Uterus (tissue), 4 donors: ENCODE results near the gene XYLB. TPM values are rescaled to one million over a fixed set of nuclear protein-coding genes. Genes with fewer than 3 reads are reported as not detected.

Source experiments
- DNase-seq, 2 donors: peaks; one replicate each; pipeline ENCODE4 v3.0.0-alpha.2; 2019 to 2020
- H3K27ac ChIP-seq, 2 donors: fragments of 200-600 bp; sonication (generic); 1 replicate in 1 of 2; 2 replicates in 1 of 2; pipeline ENCODE4 v1.5.1; 2016 to 2018
- H3K27me3 ChIP-seq, 2 donors: fragments of 200-600 bp; sonication (generic); one replicate each; pipeline ENCODE4 v1.5.1; 2018 to 2019; ENCODE audit warnings: control low read depth in 1 of 2
- H3K36me3 ChIP-seq, 2 donors: fragments of 200-600 bp; sonication (generic); one replicate each; pipeline ENCODE4 v1.5.1; 2019; ENCODE audit warnings: control low read depth in 1 of 2
- H3K4me1 ChIP-seq, 2 donors: fragments of 200-600 bp; sonication (generic); one replicate each; pipeline ENCODE4 v1.5.1; 2018 to 2019; ENCODE audit warnings: control low read depth in 1 of 2
- H3K4me3 ChIP-seq, 2 donors: fragments of 200-600 bp; sonication (generic); 1 replicate in 1 of 2; 2 replicates in 1 of 2; pipeline ENCODE4 v1.5.1; 2018 to 2019; ENCODE audit warnings: mild to moderate bottlenecking in 1 of 2
- H3K9me3 ChIP-seq, 2 donors: fragments of 200-600 bp; sonication (generic); one replicate each; pipeline ENCODE4 v1.5.1; 2019; ENCODE audit warnings: control low read depth in 1 of 2
- POLR2A ChIP-seq, 2 donors: fragments of 450-650 bp; IDR thresholded peaks; one replicate each; pipeline ENCODE4 v1.6.1; 2016; ENCODE audit warnings: antibody characterized with exemption in 2 of 2, mild to moderate bottlenecking in 1 of 2, moderate library complexity in 1 of 2
- intact Hi-C: fragments of 100-400 bp; cut with DNase I; formaldehyde crosslinking; loops from one replicate; pipeline ENCODE4 v1.15.1; 2023; ENCODE audit warnings: low total_unique reads
- total RNA-seq, 4 donors: library from RNA; depleted of rRNA in 3 of 4; stranded (reverse); fragments of >200 nt in 3 of 4; gene quantifications; one replicate each; pipeline versions ENCODE4 v1.1.0 to v1.2.4, GENCODE V29; 2014 to 2023
- TF ChIP-seq, protein P1 (sequence below), 4 experiments: fragments of 200-600 bp in 2 of 4; fragments of 450-650 bp in 2 of 4; sonication (generic) in 2 of 4; IDR thresholded peaks; one replicate each; pipeline ENCODE4 v1.5.1; 2016 to 2019; ENCODE audit warnings: antibody characterized with exemption in 4 of 4, mild to moderate bottlenecking in 2 of 4, moderate library complexity in 1 of 4
- donor health status: DM: yes; HTN: yes; CAD: no.

Gene XYLB
- total RNA-seq, 4 donors from 2014 or later: 0.26 to 12.7 (median 6.5) TPM

DNA sequence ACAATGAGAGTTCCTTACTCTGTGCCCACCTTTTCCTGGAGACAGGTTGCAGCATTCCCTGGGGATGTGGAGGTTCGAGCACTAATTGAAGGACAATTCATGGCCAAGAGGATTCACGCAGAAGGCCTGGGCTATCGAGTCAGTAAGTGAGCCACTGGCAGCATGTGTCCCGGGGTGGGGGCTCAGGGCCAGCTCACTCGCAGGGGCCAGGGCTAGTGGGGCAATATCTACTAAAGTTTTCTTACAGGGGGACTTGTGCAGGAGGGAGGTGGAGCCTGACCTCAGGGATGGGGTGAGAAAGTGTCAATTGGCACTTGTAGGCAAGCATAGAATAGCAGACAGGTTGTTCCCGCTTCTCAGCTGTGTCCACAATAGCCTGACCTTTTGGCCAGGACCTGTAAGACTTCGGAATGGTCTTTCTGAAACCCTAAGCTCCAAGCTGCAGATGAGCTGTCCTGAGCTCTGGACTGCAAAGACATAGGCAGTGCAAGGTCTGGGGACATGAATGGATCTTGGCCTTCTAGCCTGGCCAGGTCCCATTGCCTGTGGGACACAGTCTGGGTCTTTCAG, 32.7 kb downstream of the XYLB start:
- no peak for DNase-seq
- Histone ChIP-seq H3K9me3 (no peaks in the 10 kb centered on the region), H3K36me3 (no peaks in the 10 kb centered on the region), H3K27me3 (no peaks in the 10 kb centered on the region), H3K4me3 (no peak overlapping the region), H3K27ac (no peak overlapping the region), H3K4me1 (no peaks in the 10 kb centered on the region)
- TF ChIP-seq, protein P1, sequence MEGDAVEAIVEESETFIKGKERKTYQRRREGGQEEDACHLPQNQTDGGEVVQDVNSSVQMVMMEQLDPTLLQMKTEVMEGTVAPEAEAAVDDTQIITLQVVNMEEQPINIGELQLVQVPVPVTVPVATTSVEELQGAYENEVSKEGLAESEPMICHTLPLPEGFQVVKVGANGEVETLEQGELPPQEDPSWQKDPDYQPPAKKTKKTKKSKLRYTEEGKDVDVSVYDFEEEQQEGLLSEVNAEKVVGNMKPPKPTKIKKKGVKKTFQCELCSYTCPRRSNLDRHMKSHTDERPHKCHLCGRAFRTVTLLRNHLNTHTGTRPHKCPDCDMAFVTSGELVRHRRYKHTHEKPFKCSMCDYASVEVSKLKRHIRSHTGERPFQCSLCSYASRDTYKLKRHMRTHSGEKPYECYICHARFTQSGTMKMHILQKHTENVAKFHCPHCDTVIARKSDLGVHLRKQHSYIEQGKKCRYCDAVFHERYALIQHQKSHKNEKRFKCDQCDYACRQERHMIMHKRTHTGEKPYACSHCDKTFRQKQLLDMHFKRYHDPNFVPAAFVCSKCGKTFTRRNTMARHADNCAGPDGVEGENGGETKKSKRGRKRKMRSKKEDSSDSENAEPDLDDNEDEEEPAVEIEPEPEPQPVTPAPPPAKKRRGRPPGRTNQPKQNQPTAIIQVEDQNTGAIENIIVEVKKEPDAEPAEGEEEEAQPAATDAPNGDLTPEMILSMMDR (IDR thresholded peaks at IDR 0.05): no peak
- no peak for TF ChIP-seq POLR2A (IDR thresholded peaks at IDR 0.05)
- intact Hi-C loops: no loop called here

DNA sequence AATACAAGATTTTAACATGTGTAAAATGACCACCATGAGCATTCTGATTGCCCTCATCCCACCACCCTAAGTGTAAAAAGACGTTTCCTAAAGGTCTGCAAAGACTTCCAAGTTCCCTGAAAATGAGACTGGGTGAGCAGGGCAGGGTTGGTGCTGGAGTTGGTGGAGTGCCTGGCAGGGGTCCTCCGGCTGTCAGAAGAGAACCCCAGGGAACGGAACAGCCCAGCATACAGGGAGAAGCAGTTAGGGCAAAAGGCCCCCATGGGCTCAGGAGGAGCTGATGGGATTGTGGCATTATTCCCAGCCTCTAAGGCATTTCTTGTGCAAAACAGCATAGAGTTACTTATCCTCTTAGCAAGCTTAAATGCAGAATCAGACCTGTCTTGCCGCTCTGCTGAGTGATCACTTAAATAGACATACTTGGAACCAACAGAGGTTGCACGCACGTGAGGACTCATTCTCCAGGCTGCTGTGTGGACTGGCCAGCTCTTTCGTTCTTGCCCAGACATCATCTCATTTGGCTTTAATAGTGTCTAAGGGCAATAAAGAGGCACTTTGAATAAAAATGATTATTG, 36.0 kb downstream of the XYLB start:
- no peaks in the 10 kb centered on the region for H3K36me3 ChIP-seq
- TF ChIP-seq, protein P1 (IDR thresholded peaks at IDR 0.05): no peak
- no peak for TF ChIP-seq POLR2A (IDR thresholded peaks at IDR 0.05)

DNA sequence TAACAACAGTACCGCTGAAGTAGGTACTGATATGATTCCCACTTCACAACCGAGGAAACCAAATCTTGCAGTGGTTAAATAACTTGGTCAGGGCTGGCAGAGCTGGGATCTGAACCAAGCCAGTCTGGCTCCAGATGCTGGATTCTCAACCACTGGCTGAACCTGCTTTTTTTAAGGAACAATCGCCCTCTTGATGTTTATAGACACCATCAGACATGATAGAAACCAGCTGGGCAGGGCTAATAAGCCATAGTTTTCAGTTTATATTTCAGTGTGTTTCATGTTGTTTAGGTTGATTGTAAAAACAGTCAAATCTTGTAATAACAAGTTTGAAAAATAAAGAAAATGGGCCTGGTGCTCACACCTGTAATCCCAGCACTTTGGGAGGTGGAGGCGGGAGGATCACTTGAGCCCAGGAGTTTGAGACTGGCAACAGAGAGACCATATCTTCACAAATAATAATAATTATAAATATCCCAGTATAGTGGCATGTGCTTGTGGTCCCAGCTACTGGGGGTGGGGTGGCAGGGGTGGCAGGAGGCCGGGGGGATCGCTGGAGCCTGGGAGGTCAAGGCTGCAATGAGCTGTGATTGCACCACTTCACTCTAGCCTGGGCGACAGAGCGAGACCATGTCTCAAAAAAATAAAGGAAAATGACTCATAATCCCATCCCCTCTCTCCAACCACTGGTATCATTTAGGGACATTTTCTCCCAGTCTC, 36.7 kb downstream of the XYLB start:
- intact Hi-C loops: no loop called here
- H3K36me3 ChIP-seq: no peaks in the 10 kb centered on the region

More for the DNA sequence above, 36.0 kb downstream of the XYLB start:
- no peak for DNase-seq
- Histone ChIP-seq H3K4me3 (no peak overlapping the region), H3K27me3 (no peaks in the 10 kb centered on the region), H3K9me3 (peaks cover 0 to 13% of the 10 kb centered on the region in 2 donors), H3K4me1 (no peaks in the 10 kb centered on the region), H3K27ac (no peak overlapping the region)
- intact Hi-C loops: no loop called here

GRCh38 chr3:38386992-38387750, 40.6 kb downstream of the XYLB start:
- Histone ChIP-seq H3K4me1 (no peaks in the 10 kb centered on the region), H3K4me3 (no peak overlapping the region), H3K9me3 (peaks cover 0 to 16% of the 10 kb centered on the region in 2 donors), H3K27me3 (no peaks in the 10 kb centered on the region), H3K27ac (no peak overlapping the region), H3K36me3 (no peaks in the 10 kb centered on the region)
- intact Hi-C loops: no loop called here
- no peak for TF ChIP-seq POLR2A (IDR thresholded peaks at IDR 0.05)
- TF ChIP-seq, protein P1 (IDR thresholded peaks at IDR 0.05): no peak
- DNase-seq: no peak

More for the DNA sequence above, 36.7 kb downstream of the XYLB start:
- Histone ChIP-seq H3K27ac (no peak overlapping the region), H3K27me3 (no peaks in the 10 kb centered on the region), H3K4me1 (no peaks in the 10 kb centered on the region), H3K4me3 (no peak overlapping the region), H3K9me3 (peaks cover 0 to 16% of the 10 kb centered on the region in 2 donors)
- DNase-seq: no peak
- no peak for TF ChIP-seq POLR2A (IDR thresholded peaks at IDR 0.05)
- TF ChIP-seq, protein P1 (IDR thresholded peaks at IDR 0.05): no peak
